ENCODE measurements around the gene HLA-DOB. TPM values are rescaled to one million over a fixed set of nuclear protein-coding genes. Genes with fewer than 3 reads are reported as not detected.

The HLA-DOB gene
- total RNA-seq, 1 experiment from 2014 or later = not detected

Other genes starting within 250 kb of the HLA-DOB start
- gene HLA-DRB1, start 227.2 kb downstream of the HLA-DOB start, total RNA-seq (2014; rRNA removed; shearing (Covaris generic)) = 4.7 and 5.5 TPM in 2 replicates
- gene HLA-DQA1, start 179.6 kb downstream of the HLA-DOB start, total RNA-seq (2014; rRNA removed; shearing (Covaris generic)) = not detected in 2 replicates
- gene HLA-DQB1, start 150.3 kb downstream of the HLA-DOB start, total RNA-seq (2014; rRNA removed; shearing (Covaris generic)) = not detected in 2 replicates
- not detected in 2 replicates for gene HLA-DQA2, start 75.6 kb downstream of the HLA-DOB start, total RNA-seq (2014; rRNA removed; shearing (Covaris generic))
- gene HLA-DQB2, start 53.5 kb downstream of the HLA-DOB start, total RNA-seq (2014; rRNA removed; shearing (Covaris generic)) = not detected in 2 replicates
- 15.1 and 18.3 TPM in 2 replicates for gene TAP2, start 21.7 kb upstream of the HLA-DOB start, total RNA-seq (2014; rRNA removed; shearing (Covaris generic))
- gene PSMB8, start 27.0 kb upstream of the HLA-DOB start, total RNA-seq (2014; rRNA removed; shearing (Covaris generic)) = 141 and 189 TPM in 2 replicates
- gene TAP1, start 36.7 kb upstream of the HLA-DOB start, total RNA-seq (2014; rRNA removed; shearing (Covaris generic)) = 84.7 and 93.7 TPM in 2 replicates
- 174 and 201 TPM in 2 replicates for gene PSMB9, start 37.2 kb upstream of the HLA-DOB start, total RNA-seq (2014; rRNA removed; shearing (Covaris generic))
- 2.5 and 3.1 TPM in 2 replicates for gene HLA-DMB, start 124.0 kb upstream of the HLA-DOB start, total RNA-seq (2014; rRNA removed; shearing (Covaris generic))
- gene HLA-DMA, start 136.1 kb upstream of the HLA-DOB start, total RNA-seq (2014; rRNA removed; shearing (Covaris generic)) = 10.1 and 10.9 TPM in 2 replicates
- gene BRD2, start 151.6 kb upstream of the HLA-DOB start, total RNA-seq (2014; rRNA removed; shearing (Covaris generic)) = 77.5 and 82.1 TPM in 2 replicates
- gene HLA-DOA, start 192.6 kb upstream of the HLA-DOB start, total RNA-seq (2014; rRNA removed; shearing (Covaris generic)) = under 0.01 TPM in 1 of 2 replicates, not detected in the other

All from RPMI7951 (cell line).